GM18868 (cell line): ENCODE results near the gene LPA.

ENCODE experiments used
- ATAC-seq: cut with Tn5 transposase; IDR thresholded peaks from one replicate; pipeline ENCODE4 v1.9.1; 2021; ENCODE audit warnings: mild to moderate bottlenecking, moderate library complexity; ENCODE audit not compliant: unreplicated experiment

LPA gene

GRCh38 chr6:160519133-160519532 lies 144.9 kb downstream of the LPA start:
- ATAC-seq = no peak

GRCh38 chr6:160513836-160514235 lies 150.2 kb downstream of the LPA start:
- no peak for ATAC-seq

DNA sequence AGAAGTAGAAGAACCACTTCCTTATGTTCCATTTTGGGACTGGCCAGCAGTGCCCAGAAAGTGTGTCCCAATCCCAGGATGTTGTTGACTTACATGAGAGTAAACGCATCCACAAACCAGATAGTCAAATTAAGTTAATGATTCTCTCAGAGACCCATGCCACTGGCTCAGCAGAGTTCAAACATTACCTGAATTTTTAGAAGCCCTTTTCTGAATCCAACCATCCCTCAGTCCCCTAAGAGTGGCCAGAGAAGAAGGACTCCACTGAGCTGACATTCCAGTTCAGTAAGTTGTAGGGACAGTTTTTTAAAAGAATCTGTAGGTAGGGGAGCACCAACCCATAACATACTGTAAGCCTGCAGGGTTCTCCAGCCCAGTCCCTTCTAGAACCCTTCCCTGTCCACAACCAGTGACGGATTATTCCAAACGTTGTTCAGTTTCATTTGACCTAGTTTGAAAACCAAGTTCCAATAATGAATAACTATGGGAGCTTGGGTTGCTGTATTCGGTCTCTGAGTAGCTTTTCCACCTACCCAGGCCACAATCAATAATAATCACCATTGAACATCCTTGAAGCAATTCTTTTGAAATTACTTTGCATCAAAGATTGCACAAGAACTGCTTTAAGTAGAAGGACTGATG lies 153.0 kb downstream of the LPA start:
- ATAC-seq = no peak

GRCh38 chr6:160510199-160510598 lies 153.9 kb downstream of the LPA start:
- ATAC-seq = no peak

DNA sequence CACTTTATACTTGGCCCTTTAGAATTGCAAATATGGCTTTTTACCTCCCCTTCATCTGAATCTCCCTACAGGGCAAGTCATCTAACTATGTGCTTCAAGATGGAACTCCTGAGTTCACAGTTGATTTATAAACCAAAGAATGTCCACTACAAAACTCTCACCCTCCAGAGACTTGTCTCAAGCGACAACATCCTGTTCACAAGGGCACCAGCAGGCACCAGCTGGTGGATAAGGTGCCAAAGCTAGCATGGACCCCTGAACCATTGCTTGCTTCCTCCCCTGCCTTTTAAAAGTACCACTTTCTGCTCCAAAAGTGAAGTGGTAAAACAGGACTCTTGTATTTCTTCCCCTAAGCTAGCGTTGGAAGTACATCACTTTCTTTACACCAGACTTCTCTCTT lies 154.5 kb downstream of the LPA start:
- ATAC-seq = no peak

DNA sequence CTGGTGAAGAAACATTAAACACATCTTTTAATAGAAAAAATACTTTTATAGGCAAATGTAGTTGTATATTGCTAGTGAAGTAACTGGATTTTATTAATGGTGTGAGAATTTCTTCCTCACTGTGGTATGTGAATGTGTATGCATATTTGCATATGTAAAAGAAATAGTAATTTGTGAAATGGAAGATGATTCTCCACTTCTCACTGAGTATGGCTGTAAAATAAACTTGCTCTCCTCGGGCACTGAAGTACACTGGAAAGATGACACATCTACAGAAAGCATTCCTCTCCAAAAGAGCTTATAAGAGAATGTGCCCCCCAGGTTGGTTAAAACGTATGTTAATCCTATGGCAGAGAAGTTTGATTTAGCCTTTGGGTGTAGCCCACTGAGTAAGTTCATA lies 155.5 kb downstream of the LPA start:
- no peak for ATAC-seq

GRCh38 chr6:160507420-160507819 lies 156.7 kb downstream of the LPA start:
- ATAC-seq = no peak

- no peak for ATAC-seq
These were observed 158.1 kb downstream of the LPA start for GRCh38 chr6:160505970-160506369.

DNA sequence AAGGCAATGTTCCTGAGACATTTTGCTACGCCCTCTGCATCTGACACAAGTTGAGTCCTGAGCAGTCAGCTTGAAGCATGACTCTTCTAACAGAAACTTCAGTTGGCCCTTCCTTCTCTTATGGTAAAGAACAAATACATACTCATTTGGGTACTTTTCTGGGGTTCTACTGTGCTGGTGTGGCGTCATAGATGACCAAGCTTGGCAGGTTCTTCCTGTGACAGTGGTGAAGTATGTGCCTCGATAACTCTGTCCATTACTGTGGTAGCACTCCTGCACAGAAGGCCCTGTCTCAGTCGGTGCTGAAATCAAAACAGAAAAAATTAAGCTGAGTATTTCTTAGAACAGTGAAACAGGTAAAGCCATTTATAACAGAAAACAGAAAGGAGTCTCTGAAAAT lies 163.4 kb downstream of the LPA start:
- no peak for ATAC-seq

- no peak for ATAC-seq
These were observed 169.5 kb downstream of the LPA start for GRCh38 chr6:160494576-160494975.

- ATAC-seq = no peak
These were observed 175.0 kb downstream of the LPA start for GRCh38 chr6:160489091-160489490.

GRCh38 chr6:160487116-160487515 lies 177.0 kb downstream of the LPA start:
- no peak for ATAC-seq
